ENCODE data around the gene MYO9A.

DNA sequence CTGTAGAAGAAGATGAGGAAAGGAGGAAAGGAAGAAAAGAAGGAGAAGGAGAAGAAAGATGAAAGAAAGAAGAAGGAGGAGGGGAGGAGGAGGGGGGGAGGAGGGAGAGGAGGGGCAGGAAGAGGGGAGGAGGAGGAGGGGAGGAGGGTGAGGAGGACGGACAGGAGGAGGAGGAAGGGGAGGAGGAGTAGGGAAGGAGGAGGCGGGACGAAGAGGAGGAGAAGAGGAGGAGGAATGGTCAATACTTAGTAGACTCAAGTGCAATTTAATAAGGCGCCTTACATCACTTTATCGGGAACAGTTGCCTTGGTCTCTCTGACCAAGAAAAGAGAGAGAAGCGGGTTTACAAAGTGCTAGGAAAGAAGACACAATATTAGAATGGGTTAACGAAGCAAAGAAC lies 331.3 kb downstream of the MYO9A start:
- TF ChIP-seq SUZ12 (IDR thresholded peaks at IDR 0.05; ENCODE audit: extremely low read depth, insufficient read depth, insufficient read length) (no peak), YY1 (IDR thresholded peaks at IDR 0.05; ENCODE audit: insufficient read depth, insufficient read length) (no peak), ZNF274 (IDR thresholded peaks at IDR 0.05; ENCODE audit: low read depth, low read length) (no peak)

Data from NT2/D1 (cell line).